ENCODE data around the gene NEURL4.

DNA sequence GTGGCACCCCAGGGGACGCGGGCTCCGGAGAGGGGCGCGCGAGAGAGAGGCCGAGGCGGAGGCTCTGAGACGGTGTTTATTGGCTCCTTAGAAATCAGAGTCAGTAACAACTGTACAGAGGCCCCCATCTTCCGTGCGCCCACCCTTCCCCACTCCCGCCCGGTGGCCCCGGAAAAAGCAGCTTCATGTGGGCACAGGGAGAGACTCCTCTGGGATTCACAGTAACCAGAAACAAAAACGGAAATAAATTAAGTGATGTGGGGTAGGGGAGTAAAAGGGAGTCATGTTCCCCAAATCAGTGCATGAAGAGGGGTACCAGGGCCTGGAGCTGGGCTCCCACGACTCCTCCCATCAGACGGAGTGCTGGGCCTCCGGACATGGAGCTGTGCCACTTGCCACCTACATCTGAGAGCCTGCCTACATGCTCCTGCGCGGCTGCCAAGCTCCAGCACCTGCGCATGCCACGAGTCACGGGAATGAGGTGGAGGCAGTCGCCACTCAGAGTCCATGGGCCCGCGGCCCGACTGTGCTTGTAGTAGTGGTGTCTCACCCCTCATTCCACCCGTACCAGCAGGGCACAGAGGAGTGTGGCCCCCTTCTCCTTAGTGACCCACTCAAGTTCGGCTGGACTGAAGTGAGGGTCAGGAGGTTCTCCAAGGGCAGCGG lies 13.4 kb downstream of the NEURL4 start:
- no peak for TF ChIP-seq CTCF (conservative IDR thresholded peaks at IDR 0.05)
- no peak for TF ChIP-seq EZH2 (IDR thresholded peaks at IDR 0.05; ENCODE audit: low read depth)

Data from PC-9 (cell line).